Measurements from ENCODE around the gene AKT3. TPM values are rescaled to one million over a fixed set of nuclear protein-coding genes. Genes with fewer than 3 reads are reported as not detected.

The AKT3 gene
- total RNA-seq, 2 donors from 2014 or later, result 46.0 to 85.8 TPM

DNA sequence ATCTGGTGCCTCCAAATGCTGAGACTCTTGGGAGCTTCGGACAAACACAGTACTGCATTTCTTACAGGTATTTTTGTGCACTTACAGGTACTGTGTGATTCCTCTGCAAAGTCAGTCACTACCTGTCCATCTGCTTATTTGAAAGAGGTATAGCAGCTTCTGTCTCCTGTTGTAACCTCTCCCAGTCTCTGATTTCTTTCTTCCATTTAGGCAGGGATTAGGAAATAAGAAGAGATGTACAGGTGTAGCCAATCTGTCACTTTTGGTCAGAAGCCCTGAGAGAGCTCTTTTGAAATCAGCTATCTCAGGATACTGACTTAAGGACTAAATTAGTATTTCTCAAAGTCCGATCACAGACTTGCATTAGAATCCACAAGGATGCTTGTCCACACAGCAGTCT is 54.0 kb downstream of the AKT3 start:
- no peaks in the 10 kb centered on the region for H3K27me3 ChIP-seq (replicated peaks; ENCODE audit: insufficient read depth)
- DNase-seq (ENCODE audit: low spot score) (no peak), ATAC-seq (ENCODE audit: insufficient number of reproducible peaks, low FRiP score, low read depth) (no peak)
- H3K27ac ChIP-seq, result no peak overlapping the region
- H3K4me1 ChIP-seq (ENCODE audit: control insufficient read depth in 1 of 2, low read depth in 2 of 2), result peaks cover 13 to 31% of the 10 kb centered on the region in 2 donors
- no peak overlapping the region for H3K4me3 ChIP-seq
- H3K9me3 ChIP-seq, result no peaks in the 10 kb centered on the region
- H3K36me3 ChIP-seq, result no peaks in the 10 kb centered on the region
- TF ChIP-seq, protein P1, sequence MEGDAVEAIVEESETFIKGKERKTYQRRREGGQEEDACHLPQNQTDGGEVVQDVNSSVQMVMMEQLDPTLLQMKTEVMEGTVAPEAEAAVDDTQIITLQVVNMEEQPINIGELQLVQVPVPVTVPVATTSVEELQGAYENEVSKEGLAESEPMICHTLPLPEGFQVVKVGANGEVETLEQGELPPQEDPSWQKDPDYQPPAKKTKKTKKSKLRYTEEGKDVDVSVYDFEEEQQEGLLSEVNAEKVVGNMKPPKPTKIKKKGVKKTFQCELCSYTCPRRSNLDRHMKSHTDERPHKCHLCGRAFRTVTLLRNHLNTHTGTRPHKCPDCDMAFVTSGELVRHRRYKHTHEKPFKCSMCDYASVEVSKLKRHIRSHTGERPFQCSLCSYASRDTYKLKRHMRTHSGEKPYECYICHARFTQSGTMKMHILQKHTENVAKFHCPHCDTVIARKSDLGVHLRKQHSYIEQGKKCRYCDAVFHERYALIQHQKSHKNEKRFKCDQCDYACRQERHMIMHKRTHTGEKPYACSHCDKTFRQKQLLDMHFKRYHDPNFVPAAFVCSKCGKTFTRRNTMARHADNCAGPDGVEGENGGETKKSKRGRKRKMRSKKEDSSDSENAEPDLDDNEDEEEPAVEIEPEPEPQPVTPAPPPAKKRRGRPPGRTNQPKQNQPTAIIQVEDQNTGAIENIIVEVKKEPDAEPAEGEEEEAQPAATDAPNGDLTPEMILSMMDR (IDR thresholded peaks at IDR 0.05), result no peak

DNA sequence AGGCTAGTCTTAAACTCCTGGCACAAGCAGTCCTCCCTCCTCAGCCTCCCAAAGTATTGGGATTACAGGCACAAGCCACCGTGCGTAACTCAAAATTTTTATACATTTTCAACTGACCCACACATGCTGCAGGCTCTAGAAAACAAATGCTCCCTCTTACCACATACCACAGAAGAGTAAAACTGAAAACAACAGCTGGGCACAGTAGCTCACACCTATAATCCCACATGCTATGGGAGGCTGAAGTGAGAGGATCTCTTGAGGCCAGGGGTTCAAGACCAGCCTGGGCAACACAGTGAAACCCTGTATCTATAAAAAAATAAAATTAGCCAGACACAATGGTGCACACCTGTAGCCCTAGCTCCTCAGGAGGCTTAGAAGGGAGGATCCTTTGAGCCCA is 56.7 kb downstream of the AKT3 start:
- H3K36me3 ChIP-seq, result no peaks in the 10 kb centered on the region
- H3K9me3 ChIP-seq, result no peaks in the 10 kb centered on the region
- H3K4me3 ChIP-seq, result no peak overlapping the region
- ATAC-seq (ENCODE audit: insufficient number of reproducible peaks, low FRiP score, low read depth) (no peak), DNase-seq (ENCODE audit: low spot score) (no peak)
- no peaks in the 10 kb centered on the region for H3K27me3 ChIP-seq (replicated peaks; ENCODE audit: insufficient read depth)
- TF ChIP-seq, protein P1 (IDR thresholded peaks at IDR 0.05), result no peak
- H3K4me1 ChIP-seq (ENCODE audit: control insufficient read depth in 1 of 2, low read depth in 2 of 2), result peaks cover 19 to 40% of the 10 kb centered on the region in 2 donors
- no peak overlapping the region for H3K27ac ChIP-seq

DNA sequence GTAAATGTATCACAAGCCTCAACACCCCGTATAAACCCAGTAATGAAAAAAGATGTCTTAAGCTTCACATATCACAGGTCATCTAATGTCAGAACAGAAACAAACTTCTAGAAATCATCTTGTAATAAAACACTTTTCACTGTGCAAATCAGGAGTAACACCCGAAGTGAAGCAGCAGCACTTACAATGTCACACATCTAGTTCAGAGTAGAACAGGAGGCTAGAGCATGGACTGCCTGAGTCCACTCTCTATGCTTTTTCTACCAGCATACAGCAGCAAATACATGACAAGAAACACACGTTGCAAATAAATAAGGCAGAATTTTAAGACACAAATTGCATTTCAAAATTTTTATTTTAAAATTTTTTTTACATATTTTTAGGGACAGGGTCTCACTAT is 57.2 kb downstream of the AKT3 start:
- no peak for ATAC-seq (ENCODE audit: insufficient number of reproducible peaks, low FRiP score, low read depth)
- TF ChIP-seq, protein P1 (IDR thresholded peaks at IDR 0.05), result no peak
- no peaks in the 10 kb centered on the region for H3K9me3 ChIP-seq
- DNase-seq (ENCODE audit: low spot score), result no peak
- H3K4me3 ChIP-seq, result no peak overlapping the region
- H3K4me1 ChIP-seq (ENCODE audit: control insufficient read depth in 1 of 2, low read depth in 2 of 2), result peaks cover 19 to 40% of the 10 kb centered on the region in 2 donors
- no peaks in the 10 kb centered on the region for H3K27me3 ChIP-seq (replicated peaks; ENCODE audit: insufficient read depth)
- H3K36me3 ChIP-seq, result no peaks in the 10 kb centered on the region
- H3K27ac ChIP-seq, result no peak overlapping the region

DNA sequence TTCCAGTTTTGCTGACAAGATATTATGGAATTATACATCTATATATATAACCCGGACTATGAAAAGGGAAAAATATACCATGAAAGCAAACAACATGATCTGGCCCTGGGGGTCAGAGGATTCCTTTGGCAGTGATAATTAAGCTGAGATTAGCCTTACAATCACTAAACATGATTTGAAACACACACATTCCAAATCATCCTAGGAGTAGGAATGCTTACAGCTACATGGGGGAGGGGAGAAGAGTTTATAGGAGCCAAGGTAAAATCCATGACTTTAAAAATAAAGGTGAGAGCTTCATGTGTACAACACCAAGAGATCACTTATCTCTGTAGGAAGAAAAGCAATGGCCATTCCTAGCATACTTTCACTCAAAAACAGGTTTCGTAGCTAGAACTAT is 57.6 kb downstream of the AKT3 start:
- Histone ChIP-seq H3K27ac (no peak overlapping the region), H3K4me1 (ENCODE audit: control insufficient read depth in 1 of 2, low read depth in 2 of 2) (peaks cover 19 to 40% of the 10 kb centered on the region in 2 donors), H3K27me3 (replicated peaks; ENCODE audit: insufficient read depth) (no peaks in the 10 kb centered on the region), H3K9me3 (no peaks in the 10 kb centered on the region), H3K36me3 (no peaks in the 10 kb centered on the region), H3K4me3 (no peak overlapping the region)
- no peak for DNase-seq (ENCODE audit: low spot score)
- TF ChIP-seq, protein P1 (IDR thresholded peaks at IDR 0.05), result no peak
- no peak for ATAC-seq (ENCODE audit: insufficient number of reproducible peaks, low FRiP score, low read depth)

DNA sequence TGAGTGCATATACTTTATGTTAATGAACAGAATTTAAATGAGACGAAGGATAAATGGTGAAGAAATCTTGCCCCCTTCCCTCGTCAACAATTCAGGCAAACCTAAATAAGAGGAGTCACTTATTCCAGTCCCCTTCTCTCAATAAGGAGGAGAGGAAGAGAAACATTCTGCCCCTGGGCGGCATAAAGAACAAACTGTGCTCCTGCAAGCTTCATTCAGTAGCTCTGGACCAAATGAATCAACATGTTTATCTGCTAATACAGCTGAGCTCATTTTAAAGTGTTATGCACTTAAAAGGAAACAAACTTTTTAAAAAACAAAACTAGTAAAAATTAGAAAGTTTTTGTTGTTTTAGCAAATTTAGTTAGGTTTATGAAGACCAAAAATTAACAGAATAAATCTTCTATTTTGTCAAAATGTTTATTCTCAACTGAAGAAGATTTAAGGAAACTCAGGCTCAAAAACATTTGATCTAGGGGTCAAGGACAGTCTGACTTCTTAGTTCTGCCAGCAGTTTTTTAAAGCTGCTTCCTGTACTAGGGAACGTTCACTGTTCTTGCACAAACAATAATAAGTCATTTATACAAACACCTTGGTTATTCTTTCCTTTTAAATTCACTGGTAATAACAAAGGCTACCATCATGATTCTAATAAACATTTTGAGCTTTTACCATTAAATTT is 58.3 kb downstream of the AKT3 start:
- ATAC-seq (ENCODE audit: insufficient number of reproducible peaks, low FRiP score, low read depth), result no peak
- Histone ChIP-seq H3K36me3 (no peaks in the 10 kb centered on the region), H3K4me1 (ENCODE audit: control insufficient read depth in 1 of 2, low read depth in 2 of 2) (peaks cover 22 to 45% of the 10 kb centered on the region in 2 donors), H3K4me3 (no peak overlapping the region), H3K27me3 (replicated peaks; ENCODE audit: insufficient read depth) (no peaks in the 10 kb centered on the region), H3K27ac (peak overlapping the region in 1 of 2 donors; percentile 0), H3K9me3 (no peaks in the 10 kb centered on the region)
- TF ChIP-seq, protein P1 (IDR thresholded peaks at IDR 0.05), result no peak
- DNase-seq (ENCODE audit: low spot score), result no peak

Data from thoracic aorta (tissue), 2 donors.